ENCODE results near the gene TMEM237.

The TMEM237 gene

DNA sequence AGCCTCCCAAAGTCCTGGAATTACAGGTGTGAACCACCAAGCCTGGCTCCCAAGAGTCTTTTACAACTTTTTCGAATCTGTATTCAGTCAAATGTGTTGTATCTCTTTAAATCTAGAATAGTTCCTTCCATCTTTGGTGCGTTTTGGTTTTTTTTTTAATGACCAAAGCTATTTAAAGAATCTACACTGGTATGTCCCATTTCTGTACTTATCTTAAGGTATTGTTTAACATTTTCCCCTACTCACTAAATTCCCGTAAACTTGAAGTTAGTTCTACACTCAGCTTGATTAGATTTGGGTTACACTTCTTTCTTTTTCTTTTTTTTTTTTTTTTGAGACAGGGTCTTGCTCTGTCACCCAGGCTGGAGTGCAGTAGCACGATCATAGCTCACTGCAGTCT lies 63.8 kb downstream of the TMEM237 start:
- Histone ChIP-seq H3K27ac (ENCODE audit: extremely low read depth, low read depth, low read length) (no peak overlapping the region), H3K9me3 (ENCODE audit: control insufficient read depth, insufficient read depth, low read depth, low read length) (no peaks in the 10 kb centered on the region), H3K4me1 (ENCODE audit: control insufficient read depth, insufficient read depth, low read length) (no peaks in the 10 kb centered on the region), H3K36me3 (ENCODE audit: control insufficient read depth in 2 of 2, insufficient read depth in 1 of 2, low read length in 2 of 2) (no peaks in the 10 kb centered on the region), H3K4me3 (ENCODE audit: low read depth, low read length) (no peak overlapping the region)
- ChIA-PET POLR2A (no interaction called here), CTCF (no interaction called here)
- TF ChIP-seq ZNF121 (tag by site-specific recombination; IDR thresholded peaks at IDR 0.05) (no peak), ZNF621 (tag by site-specific recombination; IDR thresholded peaks at IDR 0.05) (no peak), OVOL3 (tag by site-specific recombination; IDR thresholded peaks at IDR 0.05) (no peak), ZNF654 (tag by site-specific recombination; IDR thresholded peaks at IDR 0.05; ENCODE audit: low read depth) (no peak), ZNF747 (tag by site-specific recombination; IDR thresholded peaks at IDR 0.05) (no peak), FEZF1 (tag by site-specific recombination; IDR thresholded peaks at IDR 0.05) (no peak), GFI1B (tag by site-specific recombination; IDR thresholded peaks at IDR 0.05) (no peak), EGR2 (tag by site-specific recombination; IDR thresholded peaks at IDR 0.05; ENCODE audit: low read depth) (no peak), ZSCAN23 (tag by site-specific recombination; IDR thresholded peaks at IDR 0.05) (no peak), ZNF223 (tag by site-specific recombination; IDR thresholded peaks at IDR 0.05) (no peak), ZNF174 (tag by site-specific recombination; IDR thresholded peaks at IDR 0.05) (no peak), ZNF132 (tag by site-specific recombination; IDR thresholded peaks at IDR 0.05; ENCODE audit: borderline replicate concordance) (no peak), ZFP37 (tag by site-specific recombination; IDR thresholded peaks at IDR 0.05) (no peak), ZNF768 (tag by site-specific recombination; IDR thresholded peaks at IDR 0.05) (no peak), ZNF239 (tag by site-specific recombination; IDR thresholded peaks at IDR 0.05) (no peak)
- TF ChIP-seq, protein P1, sequence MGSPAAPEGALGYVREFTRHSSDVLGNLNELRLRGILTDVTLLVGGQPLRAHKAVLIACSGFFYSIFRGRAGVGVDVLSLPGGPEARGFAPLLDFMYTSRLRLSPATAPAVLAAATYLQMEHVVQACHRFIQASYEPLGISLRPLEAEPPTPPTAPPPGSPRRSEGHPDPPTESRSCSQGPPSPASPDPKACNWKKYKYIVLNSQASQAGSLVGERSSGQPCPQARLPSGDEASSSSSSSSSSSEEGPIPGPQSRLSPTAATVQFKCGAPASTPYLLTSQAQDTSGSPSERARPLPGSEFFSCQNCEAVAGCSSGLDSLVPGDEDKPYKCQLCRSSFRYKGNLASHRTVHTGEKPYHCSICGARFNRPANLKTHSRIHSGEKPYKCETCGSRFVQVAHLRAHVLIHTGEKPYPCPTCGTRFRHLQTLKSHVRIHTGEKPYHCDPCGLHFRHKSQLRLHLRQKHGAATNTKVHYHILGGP (tag by site-specific recombination; IDR thresholded peaks at IDR 0.05), result no peak

GRCh38 chr2:201575971-201576370 lies 67.3 kb downstream of the TMEM237 start:
- ChIA-PET CTCF (no interaction called here), POLR2A (no interaction called here)
- H3K36me3 ChIP-seq (ENCODE audit: control insufficient read depth in 2 of 2, insufficient read depth in 1 of 2, low read length in 2 of 2), result no peaks in the 10 kb centered on the region
- no peaks in the 10 kb centered on the region for H3K4me1 ChIP-seq (ENCODE audit: control insufficient read depth, insufficient read depth, low read length)
- H3K9me3 ChIP-seq (ENCODE audit: control insufficient read depth, insufficient read depth, low read depth, low read length), result no peaks in the 10 kb centered on the region
- no peak overlapping the region for H3K27ac ChIP-seq (ENCODE audit: extremely low read depth, low read depth, low read length)
- no peak overlapping the region for H3K4me3 ChIP-seq (ENCODE audit: low read depth, low read length)
- TF ChIP-seq OSR2 (tag by site-specific recombination; IDR thresholded peaks at IDR 0.05) (no peak), ZNF76 (tag by site-specific recombination; IDR thresholded peaks at IDR 0.05; ENCODE audit: borderline replicate concordance, low read depth) (no peak), MZF1 (tag by site-specific recombination; IDR thresholded peaks at IDR 0.05; ENCODE audit: borderline replicate concordance) (no peak), ZNF843 (tag by site-specific recombination; IDR thresholded peaks at IDR 0.05) (no peak)

- Histone ChIP-seq H3K9me3 (ENCODE audit: control insufficient read depth, insufficient read depth, low read depth, low read length) (no peaks in the 10 kb centered on the region), H3K36me3 (ENCODE audit: control insufficient read depth in 2 of 2, insufficient read depth in 1 of 2, low read length in 2 of 2) (no peaks in the 10 kb centered on the region), H3K4me3 (ENCODE audit: low read depth, low read length) (no peak overlapping the region), H3K27ac (ENCODE audit: extremely low read depth, low read depth, low read length) (no peak overlapping the region), H3K4me1 (ENCODE audit: control insufficient read depth, insufficient read depth, low read length) (no peaks in the 10 kb centered on the region)
- ChIA-PET CTCF (no interaction called here), POLR2A (no interaction called here)
- TF ChIP-seq ZNF513 (tag by site-specific recombination; IDR thresholded peaks at IDR 0.05) (peak; percentile 28; the same call in 1 of the 2 replicates), ZNF561 (tag by site-specific recombination; IDR thresholded peaks at IDR 0.05; ENCODE audit: borderline replicate concordance) (no peak)
Measured at GRCh38 chr2:201574766-201575165, 68.5 kb downstream of the TMEM237 start.

Measured in HEK293 (cell line).